ENCODE results near the gene P2RX1. TPM values are rescaled to one million over a fixed set of nuclear protein-coding genes. Genes with fewer than 3 reads are reported as not detected.

The P2RX1 gene
- 1 to 10 TPM; 1.6 to 2.3 TPM for total RNA-seq

DNA sequence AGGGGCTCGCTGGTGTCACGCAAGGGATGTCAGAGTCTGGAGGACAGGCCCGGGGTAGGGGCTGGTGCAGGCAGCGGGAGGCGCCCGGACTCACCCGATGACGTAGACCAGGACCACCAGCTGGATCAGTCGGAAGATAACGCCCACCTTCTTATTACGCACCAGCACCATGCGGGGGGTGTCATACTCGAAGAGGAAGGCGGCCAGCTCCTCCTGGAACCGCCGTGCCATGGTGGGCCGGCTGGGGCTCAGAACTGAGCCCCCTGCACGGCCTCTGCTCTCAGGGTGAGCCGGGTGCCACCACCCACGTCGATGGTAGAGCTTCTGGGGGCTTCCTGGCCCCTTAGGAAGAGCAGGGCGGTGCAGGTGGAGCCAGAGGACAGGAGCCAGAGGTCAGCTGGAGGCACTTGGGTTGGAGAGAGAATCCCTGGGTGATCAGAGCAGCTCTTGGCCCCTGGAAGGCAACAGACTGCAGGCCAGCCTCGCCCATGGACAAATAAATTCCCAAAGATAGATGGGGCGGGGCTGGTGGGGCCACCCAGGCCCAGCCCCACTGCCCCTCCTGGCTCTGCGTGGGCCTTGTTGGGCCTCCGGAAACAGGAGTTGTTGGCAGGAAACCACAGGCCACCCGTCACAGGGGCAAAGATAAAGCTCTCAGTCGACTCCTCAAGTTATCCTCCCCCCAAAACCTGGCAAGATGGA is at the start of gene P2RX1:
Gene P2RX1 (minus strand): TSS at position 471 of the 702 bp plus-strand sequence. CDS start 240 bp downstream, at position 231.
- no peaks in the 10 kb centered on the region for H3K36me3 Mint-ChIP-seq (ENCODE audit: insufficient read depth in 2 of 2)
- peak within 1 kb of the TSS; percentile 85 for H3K27ac Mint-ChIP-seq
- ATAC-seq (replicated peaks in 1 of 2) (peak; percentile 36 to 53), DNase-seq (peak; percentile 51 to 57)
- H3K27me3 Mint-ChIP-seq (ENCODE audit: low read depth) = no peaks in the 10 kb centered on the region
- H3K4me1 Mint-ChIP-seq (ENCODE audit: low read depth) = peaks cover 39% of the 10 kb centered on the region
- peak within 1 kb of the TSS; percentile 59 to 76 for H3K4me3 Mint-ChIP-seq
- H3K9me3 Mint-ChIP-seq = no peaks in the 10 kb centered on the region

DNA sequence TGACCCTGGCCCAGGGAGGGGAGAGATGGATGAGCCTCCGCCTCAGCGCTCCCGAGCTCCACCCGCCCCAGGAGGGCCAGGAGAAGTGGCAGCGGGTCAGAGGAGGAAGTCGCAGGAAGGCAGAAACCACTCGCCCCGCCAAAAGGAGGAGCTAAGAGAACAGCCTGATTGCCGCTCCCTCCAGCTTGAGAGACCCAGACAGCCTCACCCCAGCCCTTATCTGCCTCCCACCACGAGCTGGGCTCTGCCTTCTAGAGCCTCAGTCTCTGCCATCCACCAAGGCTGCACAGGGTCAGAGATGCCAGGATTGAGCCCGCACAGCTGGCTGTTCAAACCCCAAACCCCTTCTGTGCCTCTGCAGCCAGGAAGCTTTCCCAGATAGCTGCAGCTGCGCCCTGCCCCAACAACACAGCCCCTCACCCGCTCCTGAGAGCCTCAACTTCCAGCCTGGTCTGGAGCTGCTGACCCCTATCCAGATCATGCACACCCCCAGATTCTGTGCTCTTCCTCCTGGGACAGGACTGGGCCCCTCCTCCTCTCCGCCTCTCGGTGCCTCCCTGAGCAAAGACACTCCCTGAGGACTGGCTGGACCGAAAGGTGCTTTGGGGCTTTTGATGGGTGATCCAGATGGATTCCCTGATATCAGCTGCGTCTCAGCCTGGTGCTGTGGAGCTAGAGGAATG is 49.0 kb upstream of the P2RX1 start:
- DNase-seq (peak; percentile 76 to 79), ATAC-seq (replicated peaks in 1 of 2) (peak; percentile 64)
- Mint-ChIP-seq H3K4me1 (ENCODE audit: low read depth) (peaks cover 46% of the 10 kb centered on the region), H3K36me3 (ENCODE audit: insufficient read depth in 2 of 2) (peaks cover 0 to 1% of the 10 kb centered on the region in 2 donors), H3K27me3 (ENCODE audit: low read depth) (no peaks in the 10 kb centered on the region), H3K4me3 (peak overlapping the region; percentile 86 to 88), H3K9me3 (no peaks in the 10 kb centered on the region), H3K27ac (peak overlapping the region; percentile 54)

DNA sequence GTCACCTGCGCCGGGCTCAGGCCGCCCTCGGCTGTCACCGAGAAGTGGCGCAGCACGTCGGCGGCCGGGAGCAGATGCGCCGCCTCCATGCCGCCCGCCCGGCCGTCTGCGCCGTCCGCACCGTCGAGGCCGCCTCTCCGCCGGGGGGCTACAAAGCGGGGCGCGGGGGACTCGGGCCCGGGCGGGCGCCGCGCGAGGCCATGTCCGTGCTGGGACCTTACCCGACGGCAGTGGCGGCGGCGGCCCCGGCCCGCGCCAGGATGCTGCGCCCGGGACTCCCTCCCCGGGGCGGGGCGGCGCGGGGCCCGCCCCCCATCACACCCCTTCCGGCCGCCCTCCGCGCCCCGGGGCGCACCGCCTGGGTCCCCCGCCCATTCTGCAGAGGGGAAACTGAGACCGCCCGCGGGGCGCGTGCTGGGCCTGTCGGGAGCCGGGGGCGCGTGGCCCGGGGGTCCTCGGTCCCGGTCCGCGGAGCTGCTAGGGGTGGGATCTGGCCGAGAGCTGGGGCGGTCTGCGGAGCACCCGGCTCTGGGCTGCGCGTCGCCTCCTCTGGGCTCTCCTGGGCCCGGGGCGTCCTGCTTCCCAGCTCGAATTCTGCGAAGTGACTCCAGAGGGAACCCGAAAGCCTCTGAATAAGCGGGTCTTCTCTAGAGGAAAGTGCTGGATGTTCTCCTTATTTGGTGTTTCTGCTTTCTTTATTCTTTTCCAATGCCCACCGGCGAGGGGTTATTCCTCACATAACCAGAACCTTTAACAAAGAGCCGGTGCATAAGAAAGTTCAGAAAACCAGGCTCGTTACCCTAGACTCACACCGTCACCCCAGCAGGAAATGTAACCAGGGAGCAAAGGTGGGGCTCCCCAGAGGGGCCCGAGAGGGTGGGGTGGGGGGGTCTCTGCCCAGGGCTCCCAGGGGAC is 48.2 kb upstream of the P2RX1 start, which contains the start of gene ATP2A3:
Gene ATP2A3 (minus strand): TSS at position 235 of the 915 bp plus-strand sequence. CDS start 146 bp downstream, at position 89.
- Mint-ChIP-seq H3K4me3 (peak within 1 kb of the TSS; percentile 86 to 91), H3K36me3 (ENCODE audit: insufficient read depth in 2 of 2) (peaks cover 0 to 1% of the 10 kb centered on the region in 2 donors), H3K27me3 (ENCODE audit: low read depth) (no peaks in the 10 kb centered on the region), H3K27ac (peak within 1 kb of the TSS; percentile 75), H3K9me3 (no peaks in the 10 kb centered on the region), H3K4me1 (ENCODE audit: low read depth) (peaks cover 54% of the 10 kb centered on the region)
- peak; percentile 80 to 87 for ATAC-seq (replicated peaks in 1 of 2)
- DNase-seq = peak; percentile 67 to 80

DNA sequence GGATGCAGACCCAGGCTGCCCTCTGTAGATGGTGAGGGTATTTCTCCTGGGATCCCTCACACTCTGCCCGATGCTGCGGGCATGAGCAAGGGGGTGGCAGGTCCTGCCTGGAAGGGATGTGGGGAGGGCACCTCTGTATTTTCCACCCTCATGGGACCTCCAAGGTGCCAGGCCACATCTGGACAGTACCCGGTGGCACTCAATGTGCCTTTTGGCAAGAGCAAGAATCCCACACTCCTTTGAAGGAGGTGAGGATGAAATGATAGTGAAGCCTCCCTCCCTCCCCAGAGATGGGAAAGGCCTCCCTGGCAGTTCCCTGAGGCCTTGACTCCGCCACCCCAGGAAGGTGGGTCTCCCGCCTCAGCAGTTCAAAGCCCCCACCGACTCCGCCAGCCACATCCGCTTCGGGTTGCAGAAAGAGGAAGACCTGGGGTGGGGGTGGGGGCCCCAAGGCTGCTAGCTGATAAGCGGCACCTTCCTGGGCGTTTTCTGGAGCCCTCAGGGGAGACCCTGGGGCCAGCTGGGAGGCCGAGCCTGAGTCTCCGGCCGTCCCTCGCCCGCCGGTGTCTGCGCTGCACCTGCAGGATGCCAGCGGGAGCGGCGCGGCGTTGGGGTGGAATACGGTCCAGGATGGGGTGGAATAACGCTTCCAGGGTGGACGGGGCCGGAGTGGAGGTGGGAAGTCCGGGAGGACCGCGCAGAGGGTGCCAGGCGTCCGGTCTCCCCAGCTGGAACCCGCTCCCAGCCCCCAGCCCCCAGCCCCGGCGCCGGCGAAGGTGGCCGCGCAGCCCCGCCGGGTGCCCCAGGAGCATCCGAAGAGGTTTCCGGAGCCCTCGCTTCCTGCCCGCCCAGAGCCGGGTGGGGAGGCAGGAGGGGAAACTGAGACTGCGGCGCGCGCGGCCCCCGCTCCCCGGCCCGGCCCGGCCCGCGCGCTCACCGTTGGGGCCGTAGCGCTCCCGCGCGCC is 47.3 kb upstream of the P2RX1 start:
- no peaks in the 10 kb centered on the region for H3K9me3 Mint-ChIP-seq
- peaks cover 0 to 1% of the 10 kb centered on the region in 2 donors for H3K36me3 Mint-ChIP-seq (ENCODE audit: insufficient read depth in 2 of 2)
- H3K4me3 Mint-ChIP-seq = peak overlapping the region; percentile 83 to 91
- ATAC-seq (replicated peaks in 1 of 2) (peak; percentile 35 to 42), DNase-seq (peak; percentile 66 to 68)
- H3K27me3 Mint-ChIP-seq (ENCODE audit: low read depth) = no peaks in the 10 kb centered on the region
- peaks cover 53% of the 10 kb centered on the region for H3K4me1 Mint-ChIP-seq (ENCODE audit: low read depth)
- H3K27ac Mint-ChIP-seq = peak overlapping the region; percentile 75

- Mint-ChIP-seq H3K27me3 (ENCODE audit: low read depth) (no peaks in the 10 kb centered on the region), H3K9me3 (no peaks in the 10 kb centered on the region), H3K4me3 (peak overlapping the region; percentile 83 to 91), H3K4me1 (ENCODE audit: low read depth) (peaks cover 52% of the 10 kb centered on the region), H3K36me3 (ENCODE audit: insufficient read depth in 2 of 2) (peaks cover 0 to 1% of the 10 kb centered on the region in 2 donors), H3K27ac (no peak overlapping the region)
- ATAC-seq (replicated peaks in 1 of 2) = no peak
- DNase-seq = no peak
Observed at GRCh38 chr17:3962965-3963236, 46.6 kb upstream of the P2RX1 start.

- peak overlapping the region; percentile 83 to 91 for H3K4me3 Mint-ChIP-seq
- H3K9me3 Mint-ChIP-seq = no peaks in the 10 kb centered on the region
- peaks cover 0 to 1% of the 10 kb centered on the region in 2 donors for H3K36me3 Mint-ChIP-seq (ENCODE audit: insufficient read depth in 2 of 2)
- peak overlapping the region; percentile 45 for H3K27ac Mint-ChIP-seq
- peaks cover 57% of the 10 kb centered on the region for H3K4me1 Mint-ChIP-seq (ENCODE audit: low read depth)
- H3K27me3 Mint-ChIP-seq (ENCODE audit: low read depth) = no peaks in the 10 kb centered on the region
- no peak for ATAC-seq (replicated peaks in 1 of 2)
- no peak for DNase-seq
Observed at GRCh38 chr17:3962217-3962964, 46.1 kb upstream of the P2RX1 start.

DNA sequence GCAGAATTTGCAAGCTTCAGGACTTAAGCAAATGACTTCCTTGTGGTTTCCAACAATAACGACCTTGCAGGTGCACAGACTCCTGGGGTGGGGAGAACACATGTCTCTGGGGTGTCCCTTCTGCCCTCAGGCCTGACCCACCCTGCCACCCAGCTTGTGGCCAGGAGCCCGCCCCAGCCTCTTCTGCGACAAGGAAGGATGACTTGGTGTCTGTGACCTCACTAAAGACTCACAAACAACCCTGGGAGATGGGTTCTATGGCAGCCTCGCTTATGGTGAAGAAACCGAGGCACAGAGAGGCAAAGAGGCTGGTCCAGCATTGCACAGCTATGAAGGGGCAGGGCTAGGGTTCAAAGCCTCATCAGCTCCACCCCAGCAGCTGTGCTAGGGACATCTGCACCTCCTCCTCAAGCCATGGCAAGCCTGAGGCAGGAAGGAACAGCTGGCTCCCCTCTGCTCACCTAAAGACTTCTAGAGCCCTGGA is 45.3 kb upstream of the P2RX1 start:
- peak; percentile 29 to 45 for DNase-seq
- Mint-ChIP-seq H3K9me3 (no peaks in the 10 kb centered on the region), H3K27ac (no peak overlapping the region), H3K4me1 (ENCODE audit: low read depth) (peaks cover 65% of the 10 kb centered on the region), H3K36me3 (ENCODE audit: insufficient read depth in 2 of 2) (peaks cover 0 to 1% of the 10 kb centered on the region in 2 donors), H3K4me3 (peak overlapping the region; percentile 83 to 91), H3K27me3 (ENCODE audit: low read depth) (no peaks in the 10 kb centered on the region)
- ATAC-seq (replicated peaks in 1 of 2) = peak in 1 of 2 donors; percentile 4

GRCh38 chr17:3960764-3961163 is 44.5 kb upstream of the P2RX1 start:
- Mint-ChIP-seq H3K9me3 (no peaks in the 10 kb centered on the region), H3K36me3 (ENCODE audit: insufficient read depth in 2 of 2) (peaks cover 0 to 1% of the 10 kb centered on the region in 2 donors), H3K27ac (peak overlapping the region; percentile 82), H3K27me3 (ENCODE audit: low read depth) (no peaks in the 10 kb centered on the region), H3K4me3 (peak overlapping the region; percentile 41 to 52), H3K4me1 (ENCODE audit: low read depth) (peaks cover 68% of the 10 kb centered on the region)
- ATAC-seq (replicated peaks in 1 of 2) = no peak
- no peak for DNase-seq

GRCh38 chr17:3959921-3960601 is 43.8 kb upstream of the P2RX1 start:
- H3K27ac Mint-ChIP-seq = peak overlapping the region; percentile 82
- ATAC-seq (replicated peaks in 1 of 2) (no peak), DNase-seq (no peak)
- no peaks in the 10 kb centered on the region for H3K27me3 Mint-ChIP-seq (ENCODE audit: low read depth)
- H3K4me1 Mint-ChIP-seq (ENCODE audit: low read depth) = peaks cover 62% of the 10 kb centered on the region
- H3K9me3 Mint-ChIP-seq = no peaks in the 10 kb centered on the region
- H3K36me3 Mint-ChIP-seq (ENCODE audit: insufficient read depth in 2 of 2) = peaks cover 0 to 1% of the 10 kb centered on the region in 2 donors
- peak overlapping the region; percentile 41 to 52 for H3K4me3 Mint-ChIP-seq

DNA sequence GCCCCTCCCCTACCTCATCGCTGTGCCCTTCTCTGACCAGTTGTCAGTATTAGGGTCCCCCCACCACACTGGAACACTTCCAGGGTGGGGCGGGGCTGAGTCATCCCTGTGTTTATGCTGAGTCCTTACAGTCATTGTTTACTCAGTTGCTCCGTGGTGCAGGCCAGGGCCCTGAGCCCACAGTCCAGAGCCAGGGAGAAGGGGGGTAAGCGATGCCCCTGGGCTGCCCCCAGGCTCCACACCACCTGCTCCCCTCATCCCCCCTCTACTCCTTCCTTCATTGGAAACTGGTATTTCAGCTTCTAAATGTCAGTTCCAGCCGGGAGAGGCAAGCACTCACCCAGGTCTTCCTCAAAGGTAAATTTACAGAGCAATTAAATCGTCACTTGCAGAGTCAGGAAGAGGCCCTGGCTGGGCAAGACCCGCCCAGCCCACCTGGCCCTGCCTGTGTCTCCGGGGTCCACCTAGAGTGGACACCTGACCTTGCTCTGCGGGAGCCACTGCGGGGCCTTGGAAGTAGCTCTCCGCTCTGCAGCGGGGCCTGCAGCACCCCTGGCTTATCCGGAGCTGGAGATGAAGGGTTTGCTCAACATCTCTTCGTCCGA is 43.1 kb upstream of the P2RX1 start:
- Mint-ChIP-seq H3K4me3 (no peak overlapping the region), H3K36me3 (ENCODE audit: insufficient read depth in 2 of 2) (peaks cover 0 to 1% of the 10 kb centered on the region in 2 donors), H3K27ac (peak overlapping the region; percentile 41), H3K9me3 (no peaks in the 10 kb centered on the region), H3K27me3 (ENCODE audit: low read depth) (no peaks in the 10 kb centered on the region), H3K4me1 (ENCODE audit: low read depth) (peaks cover 60% of the 10 kb centered on the region)
- DNase-seq (no peak), ATAC-seq (replicated peaks in 1 of 2) (no peak)

Data from activated T-cell treated with anti-CD3 and anti-CD28 coated beads, Interleukin-2, amount 50 U/mL, for 72 hours (primary cell).